Measurements from ENCODE around the gene NTM.

Gene NTM

DNA sequence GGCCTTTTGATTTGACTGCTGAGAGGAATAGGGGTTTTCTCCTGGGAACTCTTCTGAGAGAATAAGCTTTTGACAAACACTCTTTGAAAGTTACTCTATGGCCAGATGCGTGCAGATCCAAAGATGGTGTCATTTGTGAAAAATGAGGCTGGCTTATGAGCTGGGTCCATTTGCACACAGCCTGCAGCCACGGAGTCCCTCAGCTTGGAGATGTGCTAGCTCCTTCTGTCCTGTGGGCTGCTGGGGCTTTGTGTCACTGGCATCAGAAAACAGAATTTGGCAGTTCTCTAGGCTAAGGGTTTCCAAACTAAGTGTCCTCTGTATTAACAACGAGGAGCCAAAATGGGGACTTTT lies 702.4 kb downstream of the NTM start:
- H3K27ac ChIP-seq (ENCODE audit: low read length) = no peak overlapping the region
- TF ChIP-seq CTCF (IDR thresholded peaks at IDR 0.05; ENCODE audit: low read depth, low read length) = no peak
- no peak for TF ChIP-seq EZH2phosphoT487 (IDR thresholded peaks at IDR 0.05; ENCODE audit: low read depth)
- no peaks in the 10 kb centered on the region for H3K36me3 ChIP-seq (replicated peaks; ENCODE audit: low read depth, low read length)
- no peak overlapping the region for H2AFZ ChIP-seq (ENCODE audit: low read depth, low read length)
- H4K20me1 ChIP-seq (ENCODE audit: insufficient read depth, low read length) = no peaks in the 10 kb centered on the region
- no peak overlapping the region for H3K9ac ChIP-seq (ENCODE audit: low read length)
- H3K4me2 ChIP-seq (ENCODE audit: low read length) = no peak overlapping the region
- no peak overlapping the region for H3K4me3 ChIP-seq (ENCODE audit: low read length)
- H3K79me2 ChIP-seq (ENCODE audit: low read length) = no peaks in the 10 kb centered on the region
- H3K4me1 ChIP-seq (ENCODE audit: low read length) = no peaks in the 10 kb centered on the region
- no peaks in the 10 kb centered on the region for H3K9me3 ChIP-seq (ENCODE audit: insufficient read depth, low read length)
- no peaks in the 10 kb centered on the region for H3K27me3 ChIP-seq (ENCODE audit: low read depth, low read length)

- Histone ChIP-seq H3K9ac (ENCODE audit: low read length) (no peak overlapping the region), H3K27me3 (ENCODE audit: low read depth, low read length) (0 out of 2 replicates have a peak, but pooled peaks cover 4% of the 10 kb centered on the region), H3K79me2 (ENCODE audit: low read length) (no peaks in the 10 kb centered on the region), H4K20me1 (ENCODE audit: insufficient read depth, low read length) (no peaks in the 10 kb centered on the region), H3K9me3 (ENCODE audit: insufficient read depth, low read length) (no peaks in the 10 kb centered on the region), H3K4me2 (ENCODE audit: low read length) (no peak overlapping the region), H2AFZ (ENCODE audit: low read depth, low read length) (no peak overlapping the region), H3K4me3 (ENCODE audit: low read length) (no peak overlapping the region), H3K27ac (ENCODE audit: low read length) (no peak overlapping the region), H3K36me3 (replicated peaks; ENCODE audit: low read depth, low read length) (no peaks in the 10 kb centered on the region), H3K4me1 (ENCODE audit: low read length) (no peaks in the 10 kb centered on the region)
- no peak for TF ChIP-seq CTCF (IDR thresholded peaks at IDR 0.05; ENCODE audit: low read depth, low read length)
- no peak for TF ChIP-seq EZH2phosphoT487 (IDR thresholded peaks at IDR 0.05; ENCODE audit: low read depth)
These were observed 703.4 kb downstream of the NTM start for GRCh38 chr11:132073787-132074186.

DNA sequence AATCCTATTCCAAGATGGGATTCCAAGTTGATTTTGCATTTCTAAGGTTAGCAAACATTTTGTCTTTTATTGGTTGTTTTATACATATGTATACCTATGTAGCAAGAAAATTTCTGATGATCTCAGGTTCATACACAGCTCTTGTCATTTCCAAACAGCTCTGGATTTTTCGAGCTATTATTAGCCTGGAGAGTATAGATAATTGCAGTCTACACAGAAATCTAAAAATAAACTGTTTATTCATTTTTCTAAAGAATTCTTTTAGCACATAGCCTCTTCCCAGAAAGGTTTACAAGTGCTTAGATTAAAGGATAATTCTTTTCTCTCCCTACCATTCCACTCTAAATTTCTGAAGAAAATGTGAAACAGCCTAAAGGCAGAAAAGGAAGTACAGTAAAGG lies 705.0 kb downstream of the NTM start:
- no peak overlapping the region for H3K4me2 ChIP-seq (ENCODE audit: low read length)
- no peaks in the 10 kb centered on the region for H3K9me3 ChIP-seq (ENCODE audit: insufficient read depth, low read length)
- H2AFZ ChIP-seq (ENCODE audit: low read depth, low read length) = no peak overlapping the region
- no peaks in the 10 kb centered on the region for H3K36me3 ChIP-seq (replicated peaks; ENCODE audit: low read depth, low read length)
- H3K9ac ChIP-seq (ENCODE audit: low read length) = no peak overlapping the region
- no peaks in the 10 kb centered on the region for H3K4me1 ChIP-seq (ENCODE audit: low read length)
- TF ChIP-seq CTCF (IDR thresholded peaks at IDR 0.05; ENCODE audit: low read depth, low read length) (no peak), EZH2phosphoT487 (IDR thresholded peaks at IDR 0.05; ENCODE audit: low read depth) (no peak)
- H3K4me3 ChIP-seq (ENCODE audit: low read length) = no peak overlapping the region
- no peaks in the 10 kb centered on the region for H4K20me1 ChIP-seq (ENCODE audit: insufficient read depth, low read length)
- H3K27ac ChIP-seq (ENCODE audit: low read length) = no peak overlapping the region
- H3K27me3 ChIP-seq (ENCODE audit: low read depth, low read length) = 0 out of 2 replicates have a peak, but pooled peaks cover 4% of the 10 kb centered on the region
- H3K79me2 ChIP-seq (ENCODE audit: low read length) = no peaks in the 10 kb centered on the region

- TF ChIP-seq EZH2phosphoT487 (IDR thresholded peaks at IDR 0.05; ENCODE audit: low read depth) = no peak
- TF ChIP-seq CTCF (IDR thresholded peaks at IDR 0.05; ENCODE audit: low read depth, low read length) = no peak
- H3K9ac ChIP-seq (ENCODE audit: low read length) = no peak overlapping the region
- no peak overlapping the region for H3K4me2 ChIP-seq (ENCODE audit: low read length)
These were observed 707.0 kb downstream of the NTM start for GRCh38 chr11:132077416-132077815.

More at GRCh38 chr11:132077416-132077815, 707.0 kb downstream of the NTM start:
- no peaks in the 10 kb centered on the region for H3K79me2 ChIP-seq (ENCODE audit: low read length)
- no peak overlapping the region for H2AFZ ChIP-seq (ENCODE audit: low read depth, low read length)
- H3K4me3 ChIP-seq (ENCODE audit: low read length) = no peak overlapping the region
- H3K27ac ChIP-seq (ENCODE audit: low read length) = no peak overlapping the region
- H3K36me3 ChIP-seq (replicated peaks; ENCODE audit: low read depth, low read length) = no peaks in the 10 kb centered on the region
- 0 out of 2 replicates have a peak, but pooled peaks cover 4% of the 10 kb centered on the region for H3K27me3 ChIP-seq (ENCODE audit: low read depth, low read length)
- H4K20me1 ChIP-seq (ENCODE audit: insufficient read depth, low read length) = no peaks in the 10 kb centered on the region
- H3K4me1 ChIP-seq (ENCODE audit: low read length) = no peaks in the 10 kb centered on the region
- H3K9me3 ChIP-seq (ENCODE audit: insufficient read depth, low read length) = no peaks in the 10 kb centered on the region

Measured in OCI-LY3 (cell line).